ENCODE data around the gene FOXN1.
A peak's percentile ranks its signal among the peaks of the same experiment; 100 is the strongest.

The FOXN1 gene

GRCh38 chr17:28477928-28478327, 28.2 kb upstream of the FOXN1 start:
- DNase-seq (ENCODE audit: low spot score), result no peak

GRCh38 chr17:28478712-28479615, 27.2 kb upstream of the FOXN1 start:
- DNase-seq (ENCODE audit: low spot score), result no peak

- no peak for DNase-seq (ENCODE audit: low spot score)
Observed at GRCh38 chr17:28480278-28480677, 25.9 kb upstream of the FOXN1 start.

GRCh38 chr17:28480799-28481571, 25.2 kb upstream of the FOXN1 start:
- no peak for DNase-seq (ENCODE audit: low spot score)

GRCh38 chr17:28482551-28483199, 23.5 kb upstream of the FOXN1 start:
- DNase-seq (ENCODE audit: low spot score), result no peak

- DNase-seq (ENCODE audit: low spot score), result no peak
Observed at GRCh38 chr17:28484296-28484695, 21.9 kb upstream of the FOXN1 start.

- no peak for DNase-seq (ENCODE audit: low spot score)
Observed at GRCh38 chr17:28485049-28485448, 21.1 kb upstream of the FOXN1 start.

GRCh38 chr17:28487881-28488532, 18.1 kb upstream of the FOXN1 start:
- DNase-seq (ENCODE audit: low spot score), result peak; percentile 90

- peak; percentile 73 for DNase-seq (ENCODE audit: low spot score)
Observed at GRCh38 chr17:28488533-28489276, 17.4 kb upstream of the FOXN1 start.

- DNase-seq (ENCODE audit: low spot score), result no peak
Observed at GRCh38 chr17:28491286-28491685, 14.9 kb upstream of the FOXN1 start.

GRCh38 chr17:28491860-28492259, 14.3 kb upstream of the FOXN1 start:
- DNase-seq (ENCODE audit: low spot score), result no peak

GRCh38 chr17:28492352-28493310, 13.5 kb upstream of the FOXN1 start:
- DNase-seq (ENCODE audit: low spot score), result no peak

GRCh38 chr17:28493460-28493859, 12.7 kb upstream of the FOXN1 start:
- DNase-seq (ENCODE audit: low spot score), result no peak

- DNase-seq (ENCODE audit: low spot score), result peak; percentile 96
Observed at GRCh38 chr17:28494445-28495188, 11.5 kb upstream of the FOXN1 start.

GRCh38 chr17:28495635-28496034, 10.5 kb upstream of the FOXN1 start:
- DNase-seq (ENCODE audit: low spot score), result no peak

- DNase-seq (ENCODE audit: low spot score), result no peak
Observed at GRCh38 chr17:28497931-28498330, 8.2 kb upstream of the FOXN1 start.

GRCh38 chr17:28498652-28499363, 7.3 kb upstream of the FOXN1 start:
- no peak for DNase-seq (ENCODE audit: low spot score)

GRCh38 chr17:28499364-28499664, 6.8 kb upstream of the FOXN1 start:
- no peak for DNase-seq (ENCODE audit: low spot score)

All from HuH-7.5 (cell line).